Measurements from ENCODE around the gene PDE10A.

- no peak for TF ChIP-seq CTCF (conservative IDR thresholded peaks at IDR 0.05)
- TF ChIP-seq ZFX (IDR thresholded peaks at IDR 0.05) = no peak
Measured at GRCh38 chr6:165640806-165641205, 22.2 kb downstream of the PDE10A start.
